IMR-90 (cell line): ENCODE data around the gene LRRC75B. TPM values are rescaled to one million over a fixed set of nuclear protein-coding genes. Genes with fewer than 3 reads are reported as not detected.
A peak's percentile ranks its signal among the peaks of the same experiment; 100 is the strongest.

ENCODE experiments used
- ATAC-seq: fragments of 200-7000 bp; cut with Tn5 transposase; 2 replicates; pipeline ENCODE4 v1.9.1; 2020; ENCODE audit warnings: low read depth, mild to moderate bottlenecking, moderate library complexity
- BruUV-seq: library from RNA; stranded (reverse); fragments of 400-500 nt; replicated peaks from 2 replicates; lab custom pipeline; 2021; lab: Mats Ljungman, UMichigan
- CTCF ChIA-PET: fragments of 300-600 bp; formaldehyde crosslinking; extraction: SDS; loops from one replicate; lab custom pipeline; 2021; ENCODE audit warnings: antibody characterized with exemption; lab: Yijun Ruan, JAX
- POLR2A ChIA-PET: fragments of 300-600 bp; sonication (Branson Sonifier 250); formaldehyde crosslinking; loops from one replicate; lab custom pipeline; 2022; ENCODE audit warnings: antibody characterized with exemption; ENCODE audit not compliant: unreplicated experiment; lab: Charles Lee
- DNase-seq: peaks from one replicate; pipeline ENCODE4 v3.0.0; 2013
- H2AFZ ChIP-seq: replicated peaks from 2 replicates; pipeline ENCODE3; 2013; ENCODE audit warnings: low read length, mild to moderate bottlenecking; ENCODE audit not compliant: poor library complexity
- H2AK5ac ChIP-seq: 2 replicates; pipeline ENCODE4 v1.6.1; 2013; ENCODE audit warnings: low read depth, low read length, inconsistent platforms
- H2AK9ac ChIP-seq: replicated peaks from 2 replicates; pipeline ENCODE3; 2013; ENCODE audit warnings: mild to moderate bottlenecking, low read depth, low read length, moderate library complexity; ENCODE audit not compliant: poor library complexity
- H2BK120ac ChIP-seq: 2 replicates; pipeline ENCODE4 v1.6.1; 2013; ENCODE audit warnings: low read depth, low read length, inconsistent platforms
- H2BK15ac ChIP-seq: 3 replicates; pipeline ENCODE4 v1.6.1; 2013; ENCODE audit warnings: low read depth, low read length, inconsistent platforms
- H2BK20ac ChIP-seq: 2 replicates; pipeline ENCODE4 v1.6.1; 2013; ENCODE audit warnings: low read depth, mild to moderate bottlenecking, inconsistent platforms, low read length, moderate library complexity
- H2BK5ac ChIP-seq: 2 replicates; pipeline ENCODE4 v1.6.1; 2013; ENCODE audit warnings: mild to moderate bottlenecking, low read depth, low read length, inconsistent platforms; ENCODE audit not compliant: poor library complexity, severe bottlenecking
- H3K14ac ChIP-seq: replicated peaks from 2 replicates; pipeline ENCODE4 v1.6.1; 2013; ENCODE audit warnings: low read depth, low read length, inconsistent platforms
- H3K18ac ChIP-seq: 2 replicates; pipeline ENCODE4 v1.6.1; 2013; ENCODE audit warnings: low read depth, low read length, control low read depth
- H3K23ac ChIP-seq: 2 replicates; pipeline ENCODE4 v1.6.1; 2013; ENCODE audit warnings: low read depth, low read length, inconsistent platforms
- H3K27ac ChIP-seq: 2 replicates; pipeline ENCODE4 v1.5.1; 2013; ENCODE audit warnings: mild to moderate bottlenecking, control low read depth, low read length; ENCODE audit not compliant: insufficient read depth
- H3K27me3 ChIP-seq: 2 replicates; pipeline ENCODE4 v1.6.1; 2013; ENCODE audit warnings: low read length; ENCODE audit not compliant: control insufficient read depth, insufficient read depth
- H3K36me3 ChIP-seq: 2 replicates; pipeline ENCODE4 v1.6.1; 2013; ENCODE audit warnings: low read length, mixed read lengths; ENCODE audit not compliant: control insufficient read depth, insufficient read depth
- H3K4ac ChIP-seq: 2 replicates; pipeline ENCODE4 v1.6.1; 2013; ENCODE audit warnings: low read depth, low read length, inconsistent platforms
- H3K4me1 ChIP-seq: 2 replicates; pipeline ENCODE4 v1.6.1; 2013; ENCODE audit warnings: low read length, mixed read lengths; ENCODE audit not compliant: control insufficient read depth, insufficient read depth
- H3K4me2 ChIP-seq: 2 replicates; pipeline ENCODE4 v1.6.1; 2013; ENCODE audit warnings: low read depth, mild to moderate bottlenecking, control low read depth, low read length, moderate library complexity
- H3K4me3 ChIP-seq: 2 replicates; pipeline ENCODE4 v1.5.1; 2013; ENCODE audit warnings: low read depth, mild to moderate bottlenecking, control low read depth, low read length, moderate library complexity; ENCODE audit not compliant: insufficient read depth
- H3K56ac ChIP-seq: 2 replicates; pipeline ENCODE4 v1.6.1; 2013; ENCODE audit warnings: low read length, inconsistent platforms; ENCODE audit not compliant: insufficient read depth; ENCODE audit errors: extremely low read depth
- H3K79me1 ChIP-seq, 2 experiments: 2 replicates each; pipeline ENCODE4 v1.6.1; 2013; ENCODE audit warnings: low read length in 2 of 2, inconsistent platforms in 1 of 2, low read depth in 1 of 2
- H3K9ac ChIP-seq: 2 replicates; pipeline ENCODE4 v1.6.1; 2013; ENCODE audit warnings: low read depth, low read length, control low read depth
- H3K9me1 ChIP-seq: 2 replicates; pipeline ENCODE4 v1.6.1; 2013; ENCODE audit warnings: low read length, inconsistent platforms; ENCODE audit not compliant: insufficient read depth
- H3K9me3 ChIP-seq: 2 replicates; pipeline ENCODE4 v1.6.1; 2013; ENCODE audit warnings: low read length; ENCODE audit not compliant: control insufficient read depth, insufficient read depth
- H4K20me1 ChIP-seq: 2 replicates; pipeline ENCODE4 v1.6.1; 2013; ENCODE audit warnings: low read length, inconsistent platforms; ENCODE audit not compliant: insufficient read depth
- H4K5ac ChIP-seq: 2 replicates; pipeline ENCODE4 v1.6.1; 2013; ENCODE audit warnings: mild to moderate bottlenecking, low read depth, low read length, control low read depth
- H4K8ac ChIP-seq, 2 experiments: 2 replicates each; pipeline ENCODE4 v1.6.1; 2013; ENCODE audit warnings: low read depth in 2 of 2, low read length in 2 of 2, control low read depth in 1 of 2, inconsistent platforms in 1 of 2
- H4K91ac ChIP-seq: 2 replicates; pipeline ENCODE4 v1.6.1; 2013; ENCODE audit warnings: low read depth, low read length, inconsistent platforms; ENCODE audit not compliant: insufficient read depth
- BHLHE40 ChIP-seq: fragments of 150-350 bp; IDR thresholded peaks from 2 replicates; pipeline ENCODE4 v1.6.1; 2016; ENCODE audit warnings: mild to moderate bottlenecking, low read depth, low read length
- CTCF ChIP-seq: conservative IDR thresholded peaks from 2 replicates; pipeline ENCODE4 v1.5.1; 2012; ENCODE audit warnings: mild to moderate bottlenecking, low read depth, low read length, improper control_type of control experiment
- ELK1 ChIP-seq: fragments of 150-350 bp; IDR thresholded peaks from 2 replicates; pipeline ENCODE4 v1.6.1; 2016; ENCODE audit warnings: low read depth, mild to moderate bottlenecking, low read length, moderate library complexity, borderline replicate concordance
- FOS ChIP-seq: fragments of 150-350 bp; IDR thresholded peaks from 2 replicates; pipeline ENCODE4 v1.6.1; 2016; ENCODE audit warnings: low read depth, low read length
- MAFK ChIP-seq: IDR thresholded peaks from 2 replicates; pipeline ENCODE4 v1.6.1; 2012; ENCODE audit warnings: low read depth, low read length, improper control_type of control experiment
- MXI1 ChIP-seq: IDR thresholded peaks from 2 replicates; pipeline ENCODE4 v1.6.1; 2012; ENCODE audit warnings: low read depth, mild to moderate bottlenecking, low read length, moderate library complexity, borderline replicate concordance
- NFE2L2 ChIP-seq: fragments of 150-350 bp; IDR thresholded peaks from 2 replicates; pipeline ENCODE4 v1.6.1; 2016; ENCODE audit warnings: low read depth, mild to moderate bottlenecking, low read length
- POLR2A ChIP-seq: IDR thresholded peaks from 2 replicates; pipeline ENCODE4 v1.6.1; 2012; ENCODE audit warnings: mild to moderate bottlenecking, low read depth, low read length
- SMC3 ChIP-seq: fragments of 150-350 bp; IDR thresholded peaks from 2 replicates; pipeline ENCODE4 v1.6.1; 2016; ENCODE audit warnings: low read depth, mild to moderate bottlenecking, antibody characterized with exemption, low read length, moderate library complexity
- WGBS, 2 experiments: methylation state at CpG; one replicate each; pipeline versions ENCODE4 v1.1.5 to v1.1.7; 2013; ENCODE audit warnings: missing lambda C conversion rate in 2 of 2; ENCODE audit not compliant: insufficient read length in 1 of 2; ENCODE audit errors: extremely low coverage in 2 of 2; 5-methylcytosine and 5-hydroxymethylcytosine counted together
- dilution Hi-C: fragments of 300-500 bp; cut with HindIII; formaldehyde crosslinking; loops from one replicate; pipeline ENCODE4 v1.14.3; 2018; ENCODE audit warnings: low sequenced_read_pairs; ENCODE audit not compliant: unreplicated experiment
- in situ Hi-C: fragments of 300-500 bp; cut with MboI; formaldehyde crosslinking; loops from 3 replicates; pipeline ENCODE4 v1.14.3; 2019; ENCODE audit warnings: low sequenced_read_pairs, inconsistent platforms, mixed read lengths
- intact Hi-C: fragments of 100-400 bp; cut with micrococcal nuclease; formaldehyde crosslinking; loops from 2 replicates; pipeline ENCODE4 v1.10.0; 2022
- polyA plus RNA-seq, 3 experiments: library from polyadenylated mRNA; depleted of rRNA; stranded (reverse); fragments of >200 nt; gene quantifications; 2 replicates each; pipeline ENCODE4 v1.2.3, GENCODE V29; 2012; ENCODE audit warnings: low replicate concordance in 1 of 3
- total RNA-seq: library from RNA; depleted of rRNA; stranded (reverse); fragments of >200 nt; gene quantifications from 2 replicates; pipeline ENCODE4 v1.2.3, GENCODE V29; 2012

Gene LRRC75B
- total and polyA plus RNA-seq, 2 of the 4 experiments (the other 2 are of a cell fraction): 1.6 to 10.7 TPM

- H4K20me1 ChIP-seq: peaks cover 58% of the 10 kb centered on the region
- no peak overlapping the region for H2AK9ac ChIP-seq
- no peak overlapping the region for H3K4me3 ChIP-seq
- 78% methylated on average over 7 of the region's 8 CpGs; no CpG with 5 or more reads in 1 of the 2 experiments for WGBS, 2 experiments
- no peak overlapping the region for H3K23ac ChIP-seq
- peak; percentile 25; the same call in 1 of the 2 replicates for ATAC-seq
- no peaks in the 10 kb centered on the region; the same call in 1 of the 2 replicates for H3K4me1 ChIP-seq
- no peak for TF ChIP-seq NFE2L2
- TF ChIP-seq BHLHE40: no peak
- no peak for TF ChIP-seq SMC3
- TF ChIP-seq MAFK: no peak
- TF ChIP-seq ELK1: no peak
- no peak for TF ChIP-seq CTCF
- TF ChIP-seq FOS: no peak
- no peak for TF ChIP-seq POLR2A
- no peak for TF ChIP-seq MXI1
- peaks cover 35% of the 10 kb centered on the region for H3K36me3 ChIP-seq
- H3K56ac ChIP-seq: no peak overlapping the region
- H2BK5ac ChIP-seq: no peak overlapping the region
- no peak for DNase-seq
- H3K18ac ChIP-seq: no peak overlapping the region
- no peak overlapping the region for H3K9ac ChIP-seq
- peaks cover 38 to 75% of the 10 kb centered on the region in 2 experiments for H3K79me1 ChIP-seq
- no peak overlapping the region for H2AK5ac ChIP-seq
- no peak overlapping the region for H4K91ac ChIP-seq
- H3K9me3 ChIP-seq: no peaks in the 10 kb centered on the region
- intact Hi-C loops: no loop called here
- in situ Hi-C loops: no loop called here
- peaks cover 14% of the 10 kb centered on the region; the same call in 1 of the 2 replicates for H3K9me1 ChIP-seq
- H2BK120ac ChIP-seq: no peak overlapping the region
- H3K4me2 ChIP-seq: no peak overlapping the region
- H2BK20ac ChIP-seq: no peak overlapping the region
- ChIA-PET POLR2A (interaction anchor here (0.8 kb wide), 1 partner anchor 12 kb away, joined by 4 read pairs; the partner anchor contains the start of gene GUCD1), CTCF (no interaction called here)
- no peak overlapping the region for H3K14ac ChIP-seq
- no peak overlapping the region for H3K4ac ChIP-seq
- H4K8ac ChIP-seq: no peak overlapping the region
- no peak overlapping the region for H3K27ac ChIP-seq
- H2BK15ac ChIP-seq: no peak overlapping the region
- no TSS peak for BruUV-seq
- no peak overlapping the region for H4K5ac ChIP-seq
- dilution Hi-C loops: no loop called here
- H2AFZ ChIP-seq: no peak overlapping the region
- H3K27me3 ChIP-seq: no peaks in the 10 kb centered on the region
Measured at GRCh38 chr22:24566899-24567511, 25.9 kb downstream of the LRRC75B start.
